Gastroesophageal sphincter (tissue), 4 donors: ENCODE results near the gene SHANK1. TPM values are rescaled to one million over a fixed set of nuclear protein-coding genes. Genes with fewer than 3 reads are reported as not detected.

Source experiments
- ATAC-seq: fragments of 150-250 bp; one replicate; pipeline ENCODE4 v1.9.1; 2016; ENCODE audit warnings: mild to moderate bottlenecking, moderate library complexity
- H3K27ac ChIP-seq, 4 donors: fragments of 200-600 bp; sonication (generic) in 3 of 4; 1 replicate in 3 of 4; 2 replicates in 1 of 4; pipeline ENCODE4 v1.5.1; 2016 to 2019
- H3K27me3 ChIP-seq: fragments of 200-600 bp; sonication (generic); one replicate; pipeline ENCODE4 v1.5.1; 2019
- H3K36me3 ChIP-seq, 2 donors: fragments of 200-600 bp; sonication (generic); one replicate each; pipeline ENCODE4 v1.5.1; 2019; ENCODE audit warnings: control low read depth in 1 of 2
- H3K4me1 ChIP-seq, 3 donors: fragments of 200-600 bp; sonication (generic); 1 replicate in 2 of 3; 2 replicates in 1 of 3; pipeline ENCODE4 v1.5.1; 2016 to 2019; ENCODE audit warnings: control low read depth in 2 of 3
- H3K4me3 ChIP-seq, 2 donors: fragments of 200-600 bp; sonication (generic); one replicate each; pipeline ENCODE4 v1.5.1; 2019; ENCODE audit warnings: mild to moderate bottlenecking in 1 of 2, moderate library complexity in 1 of 2
- H3K9me3 ChIP-seq, 3 donors: fragments of 200-600 bp; sonication (generic); one replicate each; pipeline ENCODE4 v1.5.1; 2017 to 2019; ENCODE audit warnings: control low read depth in 2 of 3
- CTCF ChIP-seq, 4 experiments: fragments of 200-600 bp in 2 of 4; fragments of 450-650 bp in 2 of 4; sonication (generic) in 1 of 4; IDR thresholded peaks; one replicate each; pipeline ENCODE4 v1.5.1; 2017 to 2019; ENCODE audit warnings: antibody characterized with exemption in 4 of 4, mild to moderate bottlenecking in 2 of 4, moderate library complexity in 2 of 4
- EP300 ChIP-seq: sonication (generic); formaldehyde crosslinking; IDR thresholded peaks from one replicate; pipeline ENCODE4 v1.6.1; 2017; ENCODE audit warnings: antibody characterized with exemption, mild to moderate bottlenecking
- POLR2A ChIP-seq, 2 donors: fragments of 450-650 bp; IDR thresholded peaks; one replicate each; pipeline ENCODE4 v1.6.1; 2017; ENCODE audit warnings: antibody characterized with exemption in 2 of 2, mild to moderate bottlenecking in 2 of 2, moderate library complexity in 1 of 2
- POLR2AphosphoS5 ChIP-seq: sonication (generic); formaldehyde crosslinking; IDR thresholded peaks from one replicate; pipeline ENCODE4 v1.6.1; 2017; ENCODE audit warnings: antibody characterized with exemption
- WGBS, 2 donors: methylation state at CpG; one replicate each; pipeline ENCODE4 v1.1.5; 2018; ENCODE audit warnings: low coverage in 1 of 2; 5-methylcytosine and 5-hydroxymethylcytosine counted together
- total RNA-seq, 4 donors: library from RNA; depleted of rRNA; stranded (reverse); fragments of >200 nt; gene quantifications; one replicate each; pipeline ENCODE4 v1.1.0, GENCODE V29; 2016

SHANK1 gene
- total RNA-seq, 4 donors from 2014 or later, result 0.15 to 0.40 (median 0.31) TPM; not detected in 1

- Histone ChIP-seq H3K36me3 (no peaks in the 10 kb centered on the region), H3K27ac (no peak overlapping the region), H3K4me3 (no peak overlapping the region), H3K27me3 (peaks cover 83% of the 10 kb centered on the region), H3K9me3 (no peaks in the 10 kb centered on the region), H3K4me1 (no peaks in the 10 kb centered on the region)
- ATAC-seq, result no peak
- WGBS, 2 donors, result 29% methylated on average over 4 of the region's 10 CpGs; no CpG with 5 or more reads in 1 of the 2 donors
- no peak for TF ChIP-seq POLR2AphosphoS5
- no peak for TF ChIP-seq CTCF (IDR thresholded peaks at IDR 0.05)
- no peak for TF ChIP-seq POLR2A (IDR thresholded peaks at IDR 0.05)
- no peak for TF ChIP-seq EP300
These were observed 9.5 kb downstream of the SHANK1 start for GRCh38 chr19:50710094-50710493.

DNA sequence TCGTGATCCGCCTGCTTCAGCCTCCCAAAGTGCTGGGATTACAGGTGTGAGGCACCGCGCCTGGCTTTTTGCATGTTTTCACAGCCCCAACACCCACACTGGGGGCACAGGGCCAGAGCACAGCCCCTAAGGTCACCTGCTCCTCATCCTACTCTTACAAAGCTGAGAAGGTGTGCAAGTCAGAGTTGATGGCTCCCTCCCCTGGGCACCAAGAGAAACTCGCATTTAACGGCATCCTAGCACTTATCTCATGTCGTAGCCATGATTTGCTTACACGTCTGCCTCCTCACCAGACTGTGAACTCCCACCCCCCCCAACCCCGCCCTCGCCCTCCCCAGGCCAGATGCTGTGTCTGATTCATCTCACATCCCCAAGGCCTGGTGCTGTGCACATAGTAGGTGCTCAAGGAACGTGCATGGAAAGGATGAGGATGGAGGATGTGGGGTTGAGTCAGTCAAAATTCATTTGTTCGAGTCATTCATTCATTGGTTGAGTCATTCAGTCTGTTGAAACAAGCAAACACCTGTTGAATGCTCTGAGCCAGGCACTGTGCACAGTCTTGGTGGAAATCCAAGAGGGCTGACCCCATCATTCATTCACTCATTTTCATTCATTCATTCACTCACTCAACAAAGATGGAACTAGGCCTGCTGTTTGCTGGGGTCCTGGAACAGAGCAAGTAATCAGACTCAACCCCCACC lies 11.3 kb downstream of the SHANK1 start:
- no peak overlapping the region for H3K27ac ChIP-seq
- no peaks in the 10 kb centered on the region for H3K4me1 ChIP-seq
- no peaks in the 10 kb centered on the region for H3K9me3 ChIP-seq
- H3K36me3 ChIP-seq, result no peaks in the 10 kb centered on the region
- no peak overlapping the region for H3K4me3 ChIP-seq
- TF ChIP-seq POLR2AphosphoS5 (no peak), POLR2A (IDR thresholded peaks at IDR 0.05) (no peak), EP300 (no peak), CTCF (IDR thresholded peaks at IDR 0.05) (no peak)
- no peak for ATAC-seq
- H3K27me3 ChIP-seq, result peaks cover 85% of the 10 kb centered on the region
- WGBS, 2 donors, result 60 to 62% methylated on average over 3 to 8 of the region's 12 CpGs

- ATAC-seq, result no peak
- no peak for TF ChIP-seq POLR2A (IDR thresholded peaks at IDR 0.05)
- no peak for TF ChIP-seq CTCF (IDR thresholded peaks at IDR 0.05)
- TF ChIP-seq POLR2AphosphoS5, result no peak
- no peak for TF ChIP-seq EP300
These were observed 13.2 kb downstream of the SHANK1 start for GRCh38 chr19:50706387-50706786.

GRCh38 chr19:50705422-50706019 lies 14.1 kb downstream of the SHANK1 start:
- ATAC-seq, result no peak
- Histone ChIP-seq H3K36me3 (no peaks in the 10 kb centered on the region), H3K27ac (no peak overlapping the region), H3K4me3 (no peak overlapping the region), H3K27me3 (peaks cover 85% of the 10 kb centered on the region), H3K4me1 (no peaks in the 10 kb centered on the region), H3K9me3 (no peaks in the 10 kb centered on the region)
- no peak for TF ChIP-seq POLR2A (IDR thresholded peaks at IDR 0.05)
- TF ChIP-seq CTCF (IDR thresholded peaks at IDR 0.05), result peak in 2 of 4 experiments; percentile 24 to 34
- TF ChIP-seq POLR2AphosphoS5, result no peak
- no peak for TF ChIP-seq EP300
- 23 to 35% methylated on average over 4 to 9 of the region's 9 CpGs for WGBS, 2 donors

More at GRCh38 chr19:50706387-50706786, 13.2 kb downstream of the SHANK1 start:
- Histone ChIP-seq H3K27ac (no peak overlapping the region), H3K4me3 (no peak overlapping the region), H3K4me1 (no peaks in the 10 kb centered on the region), H3K27me3 (peaks cover 85% of the 10 kb centered on the region), H3K9me3 (no peaks in the 10 kb centered on the region), H3K36me3 (no peaks in the 10 kb centered on the region)
- 68 to 73% methylated on average over 4 to 5 of the region's 5 CpGs for WGBS, 2 donors
